NCI-H345 (cell line): ENCODE data around the gene OR2W3.
"Not testable (repeated sequence)": the region's sequence is repeated elsewhere in the genome, so short reads cannot be mapped to it uniquely, and the experiment has no call there.

Experiments used
- DNase-seq: peaks from one replicate; lab custom pipeline; 2025; lab: John Stamatoyannopoulos, UW

The OR2W3 gene

GRCh38 chr1:247919952-247920351 lies 24.6 kb downstream of the OR2W3 start, which contains the start of gene OR2T8:
Gene OR2T8 (plus strand): TSS chr1:247920252. CDS start chr1:247921018, 766 bp downstream.
- DNase-seq = no peak

GRCh38 chr1:247923941-247924340 lies 28.6 kb downstream of the OR2W3 start:
- no peak for DNase-seq

GRCh38 chr1:247924868-247925267 lies 29.5 kb downstream of the OR2W3 start, which contains the start of gene OR2AJ1:
Gene OR2AJ1 (plus strand): TSS chr1:247924889. CDS start chr1:247933769, 8,880 bp downstream.
- DNase-seq = no peak

- DNase-seq = no peak
Observed at GRCh38 chr1:247933989-247934388, 38.6 kb downstream of the OR2W3 start.

GRCh38 chr1:247935781-247936180 lies 40.4 kb downstream of the OR2W3 start:
- DNase-seq = no peak

- DNase-seq = no peak
Observed at GRCh38 chr1:247936415-247936814, 41.0 kb downstream of the OR2W3 start.

GRCh38 chr1:247936965-247937734 lies 41.8 kb downstream of the OR2W3 start:
- not testable (repeated sequence) for DNase-seq

- no peak for DNase-seq
Observed at GRCh38 chr1:247942624-247943023, 47.2 kb downstream of the OR2W3 start.
